K562 (cell line): ENCODE results near the gene RHEX. TPM values are rescaled to one million over a fixed set of nuclear protein-coding genes. Genes with fewer than 3 reads are reported as not detected.

Source experiments
- ATAC-seq: fragments of 200-7000 bp; cut with Tn5 transposase; 3 replicates; pipeline ENCODE4 v1.9.1; 2020; ENCODE audit warnings: moderate library complexity
- BruUV-seq: library from RNA; stranded (reverse); fragments of 400-500 nt; replicated peaks from 2 replicates; lab custom pipeline; 2021; lab: Mats Ljungman, UMichigan
- CTCF ChIA-PET: fragments of 300-600 bp; formaldehyde crosslinking; extraction: SDS; loops from one replicate; lab custom pipeline; 2021; ENCODE audit warnings: low intra/inter-chr PET ratio; lab: Yijun Ruan, JAX
- POLR2A ChIA-PET: fragments of 300-600, 350-650 bp; sonication (Branson Sonifier 250); formaldehyde crosslinking; extraction: SDS; loops from one replicate; lab custom pipeline; 2021; ENCODE audit warnings: antibody characterized with exemption, inconsistent platforms; lab: Yijun Ruan, JAX
- DNase-seq, 4 experiments: peaks; one replicate each; pipeline versions ENCODE4 v3.0.0 to v3.0.0-alpha.2; 2011 to 2018; ENCODE audit warnings: low spot score in 3 of 4, mixed read lengths in 3 of 4; ENCODE audit errors: extremely low read depth in 1 of 4
- FAIRE-seq: peaks from 2 replicates; lab custom pipeline; 2011; peaks lifted over from hg19 to GRCh38; lab: Jason Lieb, UNC
- H2AFZ ChIP-seq: 2 replicates; pipeline ENCODE4 v1.6.0; 2011; ENCODE audit warnings: low read depth, low read length, control low read depth, inconsistent platforms
- H3K27ac ChIP-seq: fragments of 200-600 bp; 3 replicates; pipeline ENCODE4 v1.8.0; 2011; ENCODE audit warnings: low read depth, mild to moderate bottlenecking, control low read depth, inconsistent platforms, low read length, moderate library complexity, mixed read lengths; ENCODE audit errors: extremely low read depth
- H3K27me3 ChIP-seq, 2 experiments: fragments of 300-600 bp in 1 of 2; 2 replicates in 1 of 2; 3 replicates in 1 of 2; pipeline versions ENCODE4 v1.6.0 to v1.8.0; 2011; ENCODE audit warnings: inconsistent platforms in 2 of 2, low read length in 2 of 2, mild to moderate bottlenecking in 1 of 2, mixed read lengths in 1 of 2, moderate library complexity in 1 of 2; ENCODE audit not compliant: control insufficient read depth in 2 of 2, insufficient read depth in 2 of 2
- H3K36me3 ChIP-seq: fragments of 300-600 bp; 3 replicates; pipeline ENCODE4 v1.8.0; 2011; ENCODE audit warnings: mild to moderate bottlenecking, low read length, inconsistent platforms; ENCODE audit not compliant: control insufficient read depth, insufficient read depth
- H3K4me1 ChIP-seq, 2 experiments: fragments of 200-600 bp in 1 of 2; replicated peaks in 1 of 2; 2 replicates in 1 of 2; 3 replicates in 1 of 2; pipeline versions ENCODE4 v1.5.1 to v1.8.0; 2011; ENCODE audit warnings: inconsistent platforms in 2 of 2, low read length in 2 of 2, mild to moderate bottlenecking in 1 of 2, mixed read lengths in 1 of 2, moderate library complexity in 1 of 2; ENCODE audit not compliant: control insufficient read depth in 2 of 2, insufficient read depth in 2 of 2
- H3K4me2 ChIP-seq: 2 replicates; pipeline ENCODE4 v1.6.1; 2011; ENCODE audit warnings: low read length, control low read depth, inconsistent platforms, mixed read lengths; ENCODE audit not compliant: insufficient read depth
- H3K4me3 ChIP-seq: fragments of 200-600 bp; sonication (generic), shearing (Covaris generic); 2 replicates; pipeline ENCODE4 v1.5.1; 2016; ENCODE audit warnings: control low read depth, inconsistent platforms
- H3K79me2 ChIP-seq: fragments of 200-600 bp; 3 replicates; pipeline ENCODE4 v1.8.0; 2011; ENCODE audit warnings: low read length, inconsistent platforms; ENCODE audit not compliant: control insufficient read depth, insufficient read depth
- H3K9ac ChIP-seq, 2 experiments: 2 replicates each; pipeline versions ENCODE4 v1.6.0 to v1.6.1; 2011; ENCODE audit warnings: low read depth in 2 of 2, low read length in 2 of 2, control low read depth in 1 of 2, inconsistent platforms in 1 of 2, mild to moderate bottlenecking in 1 of 2, mixed read lengths in 1 of 2; ENCODE audit not compliant: insufficient read depth in 1 of 2
- H3K9me1 ChIP-seq: one replicate; pipeline ENCODE4 v1.6.0; 2011; ENCODE audit warnings: inconsistent platforms, mild to moderate bottlenecking, low read length, moderate library complexity; ENCODE audit not compliant: control insufficient read depth, insufficient read depth
- H3K9me3 ChIP-seq: replicated peaks from 2 replicates; pipeline ENCODE4 v1.5.1; 2011; ENCODE audit warnings: low read depth, low read length, inconsistent platforms; ENCODE audit not compliant: control insufficient read depth, insufficient read depth
- H4K20me1 ChIP-seq: replicated peaks from 2 replicates; pipeline ENCODE4 v1.6.1; 2011; ENCODE audit warnings: low read length, inconsistent platforms, mixed read lengths; ENCODE audit not compliant: control insufficient read depth, insufficient read depth
- CBFB ChIP-seq: sonication (generic); formaldehyde crosslinking; IDR thresholded peaks from 2 replicates; pipeline ENCODE4 v1.4.0; 2020; ENCODE audit warnings: mild to moderate bottlenecking, missing genetic modification reagents
- CREB1 ChIP-seq, 2 experiments: sonication (generic) in 1 of 2; formaldehyde crosslinking in 1 of 2; IDR thresholded peaks; 2 replicates each; pipeline versions ENCODE4 v1.6.1 to v1.8.0; 2012 to 2022; ENCODE audit warnings: inconsistent platforms in 1 of 2, mild to moderate bottlenecking in 1 of 2, missing genetic modification reagents in 1 of 2, moderate library complexity in 1 of 2
- ELF1 ChIP-seq: fragments of 200-800 bp; sonication (Bioruptor generic); IDR thresholded peaks from 2 replicates; pipeline ENCODE4 v1.6.1; 2016; ENCODE audit warnings: missing genetic modification characterization, missing compliant biosample characterization
- GABPA ChIP-seq: fragments of 200-800 bp; sonication (Bioruptor generic); conservative IDR thresholded peaks from 2 replicates; pipeline ENCODE4 v1.6.1; 2016; ENCODE audit warnings: low read depth, missing genetic modification characterization, missing compliant biosample characterization
- GATA2 ChIP-seq: sonication (generic); formaldehyde crosslinking; IDR thresholded peaks from 2 replicates; pipeline ENCODE4 v1.4.0; 2020; ENCODE audit warnings: mild to moderate bottlenecking, missing genetic modification reagents
- LCOR ChIP-seq: sonication (generic); formaldehyde crosslinking; IDR thresholded peaks from 2 replicates; pipeline ENCODE4 v1.8.0; 2022; ENCODE audit warnings: mild to moderate bottlenecking, missing genetic modification reagents
- PHB ChIP-seq: fragments of 250-450 bp; sonication (Bioruptor Pico); IDR thresholded peaks from 2 replicates; pipeline ENCODE4 v1.5.0; 2021
- POLR2AphosphoS5 ChIP-seq: IDR thresholded peaks from 2 replicates; pipeline ENCODE4 v1.6.1; 2011; ENCODE audit warnings: mild to moderate bottlenecking, low read depth, low read length, moderate library complexity; ENCODE audit not compliant: control insufficient read depth, insufficient read depth
- WGBS: fragments of 100-300 bp; shearing (Covaris generic); methylation state at CpG from one replicate; pipeline ENCODE4 v1.1.6; 2016; ENCODE audit warnings: low coverage, mixed read lengths; ENCODE audit not compliant: insufficient coverage; ENCODE audit errors: missing lambda C conversion rate; 5-methylcytosine and 5-hydroxymethylcytosine counted together
- in situ Hi-C: fragments of 300-500 bp; cut with MboI; formaldehyde crosslinking; loops from 4 replicates; pipeline ENCODE4 v1.15.0; 2018; ENCODE audit warnings: inconsistent platforms, mixed read lengths
- intact Hi-C: fragments of 100-400 bp; cut with micrococcal nuclease; formaldehyde crosslinking; loops from 2 replicates; pipeline ENCODE4 v1.14.2; 2022
- polyA plus RNA-seq, 8 experiments: library from polyadenylated mRNA; depleted of rRNA in 4 of 8; stranded (reverse) in 5 of 8; unstranded in 3 of 8; fragments of >200 nt; fragmentation: Nextera tagmentation in 2 of 8; fragmentation: Illumina TruSeq in 1 of 8; extraction: Ambion mirVana in 2 of 8; extraction: Trizol in 1 of 8; gene quantifications; 2 replicates each; pipeline versions ENCODE4 v1.2.1 to v1.2.3, GENCODE V29; 2011 to 2014; ENCODE audit warnings: inconsistent platforms in 1 of 8, missing spikeins in 1 of 8
- total RNA-seq, 7 experiments: library from RNA; depleted of rRNA in 6 of 7; stranded (reverse); fragments of >200 nt in 6 of 7; fragmentation: Illumina TruSeq in 2 of 7; extraction: Trizol in 2 of 7; gene quantifications; 2 replicates each; pipeline versions ENCODE4 v1.2.1 to v1.2.3, GENCODE V29; 2011 to 2021; ENCODE audit warnings: low replicate concordance in 1 of 7
- TF ChIP-seq, protein P1 (sequence below): sonication (generic); formaldehyde crosslinking; IDR thresholded peaks from 2 replicates; pipeline ENCODE4 v1.8.1; 2023; ENCODE audit warnings: mild to moderate bottlenecking, missing genetic modification reagents, moderate library complexity
- TF ChIP-seq, protein P2 (sequence below): fragments of 250-450 bp; sonication (Bioruptor Pico); IDR thresholded peaks from 2 replicates; pipeline ENCODE4 v1.8.0; 2021; ENCODE audit warnings: mild to moderate bottlenecking, moderate library complexity

RHEX gene
- total and polyA plus RNA-seq, 9 of the 15 experiments (the other 6 are each of a cell fraction or from before 2014, with no cell fraction given) = not detected

DNA sequence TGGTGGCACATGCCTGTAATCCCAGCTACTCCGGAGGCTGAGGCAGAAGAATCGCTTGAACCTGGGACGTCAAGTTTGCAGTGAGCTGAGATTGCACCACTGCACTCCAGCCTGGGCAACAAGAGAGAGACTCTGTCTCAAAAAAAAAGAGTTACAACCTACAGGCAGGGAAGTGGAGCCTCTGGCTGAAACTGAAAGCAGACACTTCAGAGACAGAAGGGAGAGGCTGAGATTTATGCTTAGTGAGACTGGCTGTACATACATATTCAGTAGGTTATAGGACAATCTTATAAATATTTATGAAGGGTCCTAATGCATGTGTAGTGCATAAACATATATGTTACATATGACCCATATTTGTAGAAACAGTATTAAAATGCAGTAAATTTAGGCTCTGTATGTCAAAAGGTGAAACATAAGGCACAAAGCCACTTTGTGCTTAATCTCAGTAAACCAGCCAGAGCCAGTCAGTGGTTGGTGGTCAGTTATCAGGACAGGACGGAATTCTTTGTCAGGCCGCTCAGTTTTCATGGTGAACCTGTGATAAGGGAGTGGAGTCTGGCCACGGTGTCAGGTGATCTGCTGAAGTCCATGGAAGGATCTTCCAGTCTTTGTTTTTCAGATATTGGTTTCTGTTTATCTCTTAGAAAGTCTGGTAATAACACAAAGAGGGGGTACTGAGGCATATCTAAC, 13.7 kb downstream of the RHEX start:
- intact Hi-C loops = no loop called here
- DNase-seq = peak; percentile 32 to 75 (median 49)
- H4K20me1 ChIP-seq = 0 out of 2 replicates have a peak, but pooled peaks cover 10% of the 10 kb centered on the region
- TF ChIP-seq POLR2AphosphoS5 = peak; percentile 84; the same call in 1 of the 2 replicates
- TF ChIP-seq PHB = no peak
- TF ChIP-seq, protein P1, sequence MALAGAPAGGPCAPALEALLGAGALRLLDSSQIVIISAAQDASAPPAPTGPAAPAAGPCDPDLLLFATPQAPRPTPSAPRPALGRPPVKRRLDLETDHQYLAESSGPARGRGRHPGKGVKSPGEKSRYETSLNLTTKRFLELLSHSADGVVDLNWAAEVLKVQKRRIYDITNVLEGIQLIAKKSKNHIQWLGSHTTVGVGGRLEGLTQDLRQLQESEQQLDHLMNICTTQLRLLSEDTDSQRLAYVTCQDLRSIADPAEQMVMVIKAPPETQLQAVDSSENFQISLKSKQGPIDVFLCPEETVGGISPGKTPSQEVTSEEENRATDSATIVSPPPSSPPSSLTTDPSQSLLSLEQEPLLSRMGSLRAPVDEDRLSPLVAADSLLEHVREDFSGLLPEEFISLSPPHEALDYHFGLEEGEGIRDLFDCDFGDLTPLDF (CRISPR knock-in tag) = no peak
- TF ChIP-seq LCOR (CRISPR knock-in tag) = peak; percentile 35; the same call in 1 of the 2 replicates
- TF ChIP-seq, protein P2, sequence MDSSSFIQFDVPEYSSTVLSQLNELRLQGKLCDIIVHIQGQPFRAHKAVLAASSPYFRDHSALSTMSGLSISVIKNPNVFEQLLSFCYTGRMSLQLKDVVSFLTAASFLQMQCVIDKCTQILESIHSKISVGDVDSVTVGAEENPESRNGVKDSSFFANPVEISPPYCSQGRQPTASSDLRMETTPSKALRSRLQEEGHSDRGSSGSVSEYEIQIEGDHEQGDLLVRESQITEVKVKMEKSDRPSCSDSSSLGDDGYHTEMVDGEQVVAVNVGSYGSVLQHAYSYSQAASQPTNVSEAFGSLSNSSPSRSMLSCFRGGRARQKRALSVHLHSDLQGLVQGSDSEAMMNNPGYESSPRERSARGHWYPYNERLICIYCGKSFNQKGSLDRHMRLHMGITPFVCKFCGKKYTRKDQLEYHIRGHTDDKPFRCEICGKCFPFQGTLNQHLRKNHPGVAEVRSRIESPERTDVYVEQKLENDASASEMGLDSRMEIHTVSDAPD (CRISPR knock-in tag) = no peak
- TF ChIP-seq ELF1 (tag) = no peak
- no peak for TF ChIP-seq CBFB (CRISPR knock-in tag)
- no peak for TF ChIP-seq CREB1 (IDR thresholded peaks at IDR 0.05)
- TF ChIP-seq CREB1 (CRISPR knock-in tag; IDR thresholded peaks at IDR 0.05) = no peak
- peak; percentile 57; the same call in 1 of the 2 replicates for TF ChIP-seq GATA2 (CRISPR knock-in tag)
- 0 out of 2 replicates have a peak, but pooled peaks have one; percentile 16 for TF ChIP-seq GABPA

More for the DNA sequence above, 13.7 kb downstream of the RHEX start:
- WGBS = 0% methylated on average over 6 of the region's 6 CpGs
- ChIA-PET CTCF (no interaction called here), POLR2A (no interaction called here)
- H3K9ac ChIP-seq = no peak overlapping the region
- in situ Hi-C loops = no loop called here
- H3K9me3 ChIP-seq = 0 out of 2 replicates have a peak, but pooled peaks cover 3% of the 10 kb centered on the region
- no peaks in the 10 kb centered on the region for H3K79me2 ChIP-seq
- H2AFZ ChIP-seq = no peak overlapping the region
- H3K27me3 ChIP-seq = peaks cover 15 to 21% of the 10 kb centered on the region in 2 experiments; a peak in 4 of 5 replicates
- no peaks in the 10 kb centered on the region for H3K9me1 ChIP-seq
- no peak overlapping the region for H3K4me3 ChIP-seq
- no TSS peak for BruUV-seq
- H3K36me3 ChIP-seq = no peaks in the 10 kb centered on the region
- H3K27ac ChIP-seq = no peak overlapping the region
- FAIRE-seq (peak; percentile 65), ATAC-seq (peak; percentile 90)
- H3K4me1 ChIP-seq = peaks cover 6 to 13% of the 10 kb centered on the region in 2 experiments; a peak in 4 of 5 replicates
- no peak overlapping the region for H3K4me2 ChIP-seq
